ENCODE results near the gene DRICH1.
"Not testable (repeated sequence)": the region's sequence is repeated elsewhere in the genome, so short reads cannot be mapped to it uniquely, and the experiment has no call there.

DRICH1 gene, protein sequence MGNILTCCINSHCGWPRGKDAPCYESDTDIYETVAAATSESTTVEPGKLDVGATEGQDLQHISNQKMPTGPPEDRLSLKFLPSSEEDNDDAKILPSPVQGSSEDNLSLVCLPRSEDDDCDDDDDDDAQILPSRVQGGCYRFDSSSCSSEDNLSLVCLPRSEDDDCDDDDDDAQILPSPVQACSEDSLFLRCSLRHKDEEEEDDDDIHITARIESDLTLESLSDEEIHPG

DNA sequence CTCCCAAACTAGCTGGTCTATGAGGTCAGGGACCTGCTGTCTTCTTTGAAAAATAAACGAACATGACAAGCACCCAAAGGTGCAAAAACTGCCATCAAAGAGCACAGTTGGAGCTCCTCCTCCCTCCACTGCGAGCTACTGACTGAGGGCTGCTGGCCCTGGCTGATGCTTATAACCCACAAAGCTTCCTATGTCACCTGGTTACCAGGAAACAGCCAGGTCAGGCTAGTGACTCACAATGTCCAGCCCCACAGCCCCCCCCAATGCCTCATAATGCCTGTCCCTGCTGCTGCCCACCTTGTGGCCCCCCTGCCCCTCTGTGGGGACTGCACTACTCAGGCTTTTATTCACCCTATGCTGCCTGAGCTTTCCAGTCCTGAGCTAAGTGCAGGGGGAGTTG, at the start of gene DRICH1:
DRICH1 (minus strand) TSS at position 144 of the 400 bp plus-strand sequence. CDS start 298 bp downstream, outside the sequence.
- in situ Hi-C loops (cut with HindIII; ENCODE audit: low sequenced_read_pairs), result no loop called here

DNA sequence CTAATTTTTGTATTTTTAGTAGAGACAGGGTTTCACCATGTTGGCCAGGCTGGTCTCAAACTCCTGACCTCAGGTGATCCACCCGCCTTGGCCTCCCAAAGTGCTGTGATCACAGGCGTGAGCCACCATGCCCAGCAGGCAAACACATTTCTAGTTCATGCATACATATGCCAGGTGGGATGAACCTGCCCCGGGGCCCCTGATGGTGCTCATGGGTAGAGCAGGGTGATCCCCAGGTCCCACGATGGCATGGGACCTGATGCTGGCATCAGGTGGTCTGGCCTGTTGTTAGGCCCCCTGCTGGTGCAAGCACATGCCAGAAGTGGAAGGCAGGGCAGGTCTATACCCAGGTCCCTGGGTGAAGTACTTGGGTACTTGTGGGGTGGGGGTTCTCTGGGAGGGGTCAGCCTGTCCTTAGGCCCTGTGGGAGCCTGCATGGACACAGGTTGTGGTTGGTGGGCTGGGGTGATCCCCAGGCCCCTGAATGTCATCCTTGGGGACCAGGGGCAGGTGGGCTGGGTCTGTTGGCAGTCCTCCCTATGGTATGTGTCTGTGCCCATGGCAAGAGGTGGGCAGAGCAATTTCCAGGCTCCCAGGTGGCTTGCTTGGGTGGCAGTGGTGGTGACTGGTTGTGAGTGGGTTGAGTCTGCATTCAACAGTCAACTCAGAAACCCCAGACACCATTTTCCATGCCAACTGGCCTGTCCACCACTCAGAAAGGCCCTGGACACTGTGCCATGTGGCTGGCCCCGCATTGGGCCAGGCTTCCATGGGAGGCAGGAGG, 49.1 kb upstream of the DRICH1 start:
- in situ Hi-C loops (cut with HindIII; ENCODE audit: low sequenced_read_pairs), result no loop called here

DNA sequence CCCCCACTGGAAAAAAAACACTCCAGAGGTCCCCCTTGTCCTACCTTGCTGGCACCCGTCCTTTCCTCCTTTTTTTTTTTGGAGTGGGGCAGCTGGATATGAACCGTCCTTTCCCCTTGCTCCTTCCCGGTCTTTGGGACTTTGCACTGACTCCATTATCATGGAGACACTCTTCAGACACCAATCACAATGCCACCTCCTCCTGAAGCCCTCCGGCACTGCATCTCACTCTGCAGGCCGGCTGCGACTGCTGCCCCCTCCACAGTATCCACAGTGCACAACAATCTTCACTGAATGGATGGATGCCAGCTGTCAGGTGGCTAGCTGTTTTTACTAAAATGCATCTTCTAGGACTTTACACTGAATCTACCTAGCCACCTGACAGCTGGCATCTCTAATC, 46.0 kb upstream of the DRICH1 start:
- in situ Hi-C loops (cut with HindIII; ENCODE audit: low sequenced_read_pairs), result no loop called here

DNA sequence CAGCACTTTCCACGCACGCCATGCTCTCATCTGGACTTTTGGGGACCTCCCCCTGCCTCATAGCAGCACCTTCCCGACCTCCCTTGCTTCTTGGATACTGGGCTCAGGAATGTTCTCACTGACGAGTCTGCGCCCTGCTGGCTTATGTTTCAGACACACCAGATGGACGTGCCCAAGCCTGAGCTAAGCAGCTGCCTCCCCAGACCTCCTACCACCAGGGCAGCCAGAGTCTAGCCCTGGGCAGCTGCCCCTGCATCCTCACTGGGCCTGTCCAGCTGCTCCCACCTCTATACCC, 45.5 kb upstream of the DRICH1 start:
- in situ Hi-C loops (cut with HindIII; ENCODE audit: low sequenced_read_pairs), result no loop called here

DNA sequence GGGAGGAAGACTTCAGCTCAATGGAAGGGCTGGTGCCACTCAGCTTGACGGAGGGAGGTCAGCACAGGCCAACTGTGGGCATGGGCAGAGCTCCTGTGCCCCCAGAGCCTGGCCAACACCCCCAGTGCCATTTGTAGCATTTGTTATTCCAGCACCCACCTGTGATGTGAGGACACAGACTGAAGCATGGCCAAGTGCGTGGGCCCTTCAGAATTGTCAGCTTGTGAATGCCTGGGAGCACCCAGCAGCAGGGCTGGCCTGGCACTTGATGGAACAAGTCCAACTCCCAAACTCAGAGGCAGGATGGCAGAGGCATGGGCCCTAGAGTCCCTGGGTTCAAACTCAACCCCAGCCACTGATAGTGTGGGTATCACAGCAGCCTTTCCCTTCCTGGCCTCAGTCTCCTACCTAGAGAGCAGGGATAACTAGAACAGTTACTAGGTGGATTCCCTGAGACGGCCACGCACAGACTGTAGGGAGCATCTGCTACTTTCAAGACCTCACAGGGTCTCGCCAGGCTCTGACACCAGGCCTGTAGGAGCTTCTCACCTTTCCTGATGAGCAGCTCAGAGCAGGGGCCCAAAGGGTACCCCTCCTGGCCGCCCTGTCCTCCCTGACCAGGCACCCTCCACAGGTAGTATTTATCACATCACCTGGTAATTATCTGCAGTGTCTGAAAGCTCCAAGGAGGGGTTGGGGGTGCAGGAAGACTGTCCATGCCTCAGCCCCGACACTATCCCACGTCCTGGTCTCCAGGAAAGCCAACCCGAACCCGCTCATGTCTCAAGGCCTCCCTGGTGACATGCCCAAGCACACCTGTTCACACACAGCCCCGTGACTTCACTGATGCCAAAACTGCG, 45.0 kb upstream of the DRICH1 start:
- in situ Hi-C loops (cut with HindIII; ENCODE audit: low sequenced_read_pairs), result not testable (repeated sequence)

DNA sequence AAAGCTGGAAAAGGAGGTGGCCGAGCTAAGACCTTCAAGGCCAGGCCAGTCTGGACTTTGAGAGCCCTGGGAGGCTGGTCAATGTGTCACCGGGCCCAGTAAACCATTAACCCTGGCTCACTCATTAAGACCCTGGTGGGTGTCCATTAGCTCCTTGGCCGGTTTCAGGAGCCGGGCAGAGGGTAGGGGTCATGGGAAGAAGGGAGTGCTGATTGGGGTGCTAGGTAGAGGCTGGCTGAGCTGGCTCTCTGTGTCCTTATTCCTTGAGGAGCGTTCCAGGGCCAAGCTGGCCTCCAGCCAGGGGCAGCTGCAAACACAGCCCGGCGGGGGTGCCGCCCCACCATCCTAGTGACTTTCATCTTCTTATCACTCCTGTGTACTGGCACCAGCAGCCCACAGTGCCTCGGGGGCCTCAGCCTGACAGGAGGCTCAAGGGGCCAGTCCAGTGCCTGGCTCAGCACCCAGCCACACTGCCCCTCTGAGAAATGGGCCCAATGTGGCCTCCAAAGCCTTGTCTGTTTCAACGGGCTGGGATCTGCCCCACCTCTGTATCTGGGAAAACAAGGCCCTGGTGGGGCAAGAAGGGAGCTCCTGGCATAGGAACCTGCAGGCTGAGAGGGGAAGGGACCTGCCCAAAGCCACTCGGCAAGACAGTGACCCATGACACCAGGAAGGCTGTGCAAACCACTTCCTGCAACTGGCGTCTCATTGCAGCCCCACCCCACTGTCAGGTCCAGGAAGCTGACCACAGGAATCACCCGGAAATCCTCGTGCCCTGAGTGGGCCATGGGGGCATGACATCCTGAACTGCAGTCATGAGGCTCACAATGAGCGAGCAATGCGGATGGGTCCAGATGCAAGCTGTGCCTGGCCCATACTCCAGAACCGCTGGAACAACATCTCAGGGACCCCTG, 43.6 kb upstream of the DRICH1 start:
- in situ Hi-C loops (cut with HindIII; ENCODE audit: low sequenced_read_pairs), result no loop called here

DNA sequence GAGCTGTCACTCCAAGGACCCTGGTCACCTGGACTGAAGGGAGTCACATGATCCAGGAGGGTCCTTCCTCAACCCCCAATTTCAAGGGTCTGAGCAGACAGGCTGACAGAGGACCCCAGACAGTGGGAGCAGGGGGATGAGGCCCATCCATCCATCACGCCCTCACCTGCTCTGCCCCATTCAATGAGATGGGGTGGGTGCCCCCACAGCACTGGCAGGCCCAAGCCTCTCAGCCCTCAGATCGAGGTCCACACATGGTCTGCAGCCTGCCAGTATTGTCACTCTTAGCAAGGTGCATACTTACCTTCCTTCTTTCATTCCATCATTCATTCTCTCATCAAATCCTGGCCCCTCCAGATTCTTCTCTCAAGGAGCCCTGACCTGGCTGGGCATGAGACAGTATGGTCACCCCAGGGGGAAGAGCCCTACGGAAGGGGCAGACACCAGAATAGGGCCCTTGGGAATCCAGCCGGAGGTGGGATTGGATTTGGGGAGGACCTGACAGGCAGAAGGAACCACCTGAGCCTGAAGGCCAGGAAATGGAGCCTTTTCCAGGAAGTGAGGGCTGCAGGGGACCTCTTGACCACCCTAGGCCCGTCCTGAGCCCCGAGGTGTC, 42.9 kb upstream of the DRICH1 start:
- in situ Hi-C loops (cut with HindIII; ENCODE audit: low sequenced_read_pairs), result not testable (repeated sequence)

DNA sequence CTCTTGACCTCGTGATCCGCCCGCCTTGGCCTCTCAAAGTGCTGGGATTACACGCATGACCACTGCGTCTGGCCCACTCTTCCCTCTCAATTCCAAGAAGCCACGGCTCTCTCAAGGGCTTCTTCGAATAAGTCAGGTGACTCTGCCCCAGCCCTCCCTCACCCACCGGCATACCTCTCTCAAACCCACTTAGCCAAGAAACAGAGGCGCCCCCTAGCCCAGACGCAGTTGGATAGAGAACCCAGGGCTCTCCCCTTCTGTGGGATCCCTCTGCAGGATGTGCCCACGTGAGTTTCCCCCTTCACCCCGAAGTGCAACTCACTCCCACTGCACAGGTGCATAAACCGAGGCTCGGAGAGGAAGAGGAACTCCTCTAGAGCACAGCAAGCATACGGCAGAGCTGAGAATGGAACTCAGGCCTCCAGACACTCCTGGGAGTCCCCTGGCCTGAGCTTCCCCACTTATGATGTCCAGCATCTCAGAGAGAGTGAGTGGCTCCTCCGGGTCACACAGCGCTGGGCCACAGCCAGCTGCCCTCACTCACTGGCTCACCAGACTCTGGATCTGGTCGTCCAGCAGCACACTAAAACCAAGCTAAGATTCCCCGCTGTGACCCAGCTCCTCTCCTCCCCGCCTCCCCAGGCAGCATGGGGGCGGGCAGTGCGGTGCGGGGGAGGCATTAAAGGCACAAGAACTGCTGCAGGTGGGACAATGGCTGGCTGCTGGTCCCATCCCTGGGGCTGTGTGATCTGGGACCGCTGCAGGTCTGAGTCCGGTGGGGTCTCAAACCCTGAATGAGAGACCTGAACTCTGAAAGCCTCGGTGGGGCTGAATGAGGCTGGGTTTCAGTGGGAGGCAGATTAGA, 41.9 kb upstream of the DRICH1 start:
- in situ Hi-C loops (cut with HindIII; ENCODE audit: low sequenced_read_pairs), result no loop called here

DNA sequence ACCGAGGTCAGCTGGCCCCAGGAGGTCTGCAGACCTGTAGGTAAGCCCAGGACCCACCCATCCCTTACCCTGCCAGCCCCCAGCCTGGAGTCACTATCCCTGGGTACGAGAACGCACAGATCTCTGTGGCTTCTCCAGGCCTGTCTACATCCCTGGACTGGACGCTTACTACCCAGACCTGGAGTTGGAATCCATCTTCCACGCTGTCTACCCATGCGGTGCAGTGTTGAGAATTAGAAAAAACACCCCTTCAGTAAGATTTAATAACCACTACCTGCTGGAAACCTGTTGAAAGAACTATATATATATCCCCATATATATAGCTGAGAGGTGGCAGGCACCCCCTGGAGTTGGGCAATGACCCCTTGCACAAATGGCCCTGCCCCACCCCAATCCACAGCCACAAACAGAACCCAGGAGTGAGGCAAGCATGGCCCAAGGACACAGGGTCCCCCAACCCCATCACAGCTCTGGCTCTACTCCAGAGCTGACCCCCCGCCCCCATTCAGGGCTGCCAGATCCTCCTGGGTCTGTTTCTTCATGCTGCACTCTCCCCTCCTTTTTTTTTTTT, 41.0 kb upstream of the DRICH1 start:
- in situ Hi-C loops (cut with HindIII; ENCODE audit: low sequenced_read_pairs), result no loop called here

DNA sequence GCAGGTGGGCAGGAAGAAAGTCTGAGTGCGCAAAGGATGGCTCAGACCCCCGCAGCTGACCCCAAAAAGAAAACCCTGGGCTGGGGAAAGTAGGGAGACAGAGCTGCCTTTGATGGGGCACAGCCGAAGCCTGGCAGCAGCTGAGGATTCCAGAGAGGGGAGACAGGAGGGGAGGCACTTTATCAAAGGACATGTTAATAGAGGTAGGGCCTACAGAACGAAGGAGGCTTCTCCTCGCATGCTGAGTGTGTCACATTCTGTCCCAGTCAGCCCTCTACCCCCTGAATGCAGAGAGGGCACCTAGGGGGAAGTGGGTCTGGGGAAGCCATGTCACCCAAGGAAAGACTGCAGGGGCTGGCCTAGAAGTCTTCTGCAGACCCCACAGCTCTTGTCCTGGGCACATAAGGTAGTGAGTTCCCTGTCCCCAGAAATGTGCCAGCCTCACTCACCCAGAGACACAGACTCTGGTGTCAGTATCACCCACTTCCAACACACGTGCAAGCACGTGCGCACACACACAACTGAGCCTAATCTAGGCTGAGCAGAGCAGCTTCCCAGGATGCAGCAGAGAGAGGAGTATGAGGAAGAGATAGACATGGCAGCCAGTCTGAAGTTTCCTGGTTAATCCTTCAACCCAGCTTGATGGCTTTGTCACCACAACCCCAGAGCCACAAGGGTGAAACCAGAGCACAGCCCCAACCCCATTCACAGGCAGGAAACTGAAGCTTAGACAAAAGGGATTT, 40.4 kb upstream of the DRICH1 start:
- in situ Hi-C loops (cut with HindIII; ENCODE audit: low sequenced_read_pairs), result not testable (repeated sequence)

DNA sequence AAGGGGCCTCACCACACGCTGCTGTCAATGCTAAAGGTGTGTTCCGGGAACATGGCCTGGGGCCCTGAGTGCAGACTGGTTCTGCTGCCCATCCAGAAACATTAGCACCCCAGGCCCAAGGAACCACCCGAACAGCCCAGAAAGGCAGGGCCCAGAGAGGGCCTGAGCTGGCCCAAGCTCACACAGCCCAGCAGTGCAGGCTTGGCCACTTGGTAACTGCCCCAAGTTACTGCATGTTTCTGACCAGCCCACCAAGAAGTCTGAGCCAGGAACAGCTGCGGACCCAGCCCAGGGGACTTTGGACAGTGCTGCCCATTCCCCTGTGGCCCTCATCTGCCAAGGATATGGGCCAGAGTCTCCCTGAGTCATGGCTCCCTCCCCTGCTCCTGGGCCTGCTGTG, 39.3 kb upstream of the DRICH1 start:
- in situ Hi-C loops (cut with HindIII; ENCODE audit: low sequenced_read_pairs), result not testable (repeated sequence)

DNA sequence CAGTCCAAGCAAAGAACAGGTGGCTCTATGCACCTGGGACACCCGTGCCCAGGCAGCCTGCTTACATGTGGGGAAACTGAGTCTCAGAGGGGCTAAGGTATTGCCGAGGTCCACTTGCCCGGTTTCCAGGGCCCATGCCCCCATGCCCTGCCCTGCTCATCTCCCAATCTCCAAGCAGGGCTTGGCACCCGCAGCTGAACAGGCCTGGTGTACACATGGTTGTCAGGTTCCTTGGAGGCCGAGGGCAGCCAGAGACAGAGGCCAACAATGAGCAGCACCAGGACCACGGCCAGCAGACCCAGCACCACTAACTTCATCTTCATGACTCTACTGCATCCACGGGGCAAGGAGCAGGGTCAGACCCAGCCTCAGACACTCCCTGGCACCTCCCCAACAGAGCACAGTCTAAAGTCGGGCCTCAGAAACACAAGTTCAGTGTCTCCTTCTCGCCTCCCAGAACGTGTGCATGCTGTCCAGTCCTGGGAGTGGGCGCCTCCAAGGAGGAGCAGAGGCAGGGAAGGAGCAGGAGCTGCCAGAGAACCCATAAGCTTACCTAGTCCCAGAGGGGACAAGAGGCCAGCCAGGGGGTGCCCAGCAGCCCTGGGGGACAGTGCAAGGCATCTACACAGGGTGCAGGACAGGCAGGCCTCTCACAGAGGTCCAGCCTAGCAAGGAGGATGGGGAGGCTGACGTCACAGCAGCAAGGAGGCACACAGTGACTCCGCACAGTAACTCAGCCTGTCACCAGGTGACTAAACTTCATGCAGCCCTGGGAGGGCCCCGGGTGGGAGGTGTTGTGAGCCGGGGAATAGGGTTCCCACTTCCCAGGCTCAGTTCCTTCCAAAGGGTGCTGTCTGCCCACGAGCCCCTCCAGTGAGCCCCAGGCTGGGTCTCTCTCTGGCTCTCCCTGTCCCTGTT, 38.5 kb upstream of the DRICH1 start:
- in situ Hi-C loops (cut with HindIII; ENCODE audit: low sequenced_read_pairs), result no loop called here

DNA sequence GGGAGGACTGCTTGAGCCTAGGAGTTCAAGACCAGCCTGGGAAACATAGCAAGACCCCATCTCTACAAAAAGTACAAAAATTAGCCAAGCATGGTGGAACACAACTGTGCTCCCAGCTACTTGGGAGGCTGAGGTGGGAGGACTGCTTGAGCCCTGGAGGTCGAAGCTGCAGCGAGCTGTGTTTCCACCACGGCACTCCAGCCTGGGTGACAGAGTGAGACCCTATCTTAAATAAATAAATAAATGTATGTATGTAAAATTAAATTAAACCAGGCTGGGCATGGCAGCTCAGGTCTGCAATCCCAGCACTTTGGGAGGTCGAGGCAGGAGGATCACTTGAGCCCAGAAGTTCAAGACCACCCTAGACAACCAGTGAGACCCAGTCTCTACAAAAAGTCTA, 28.3 kb upstream of the DRICH1 start:
- in situ Hi-C loops (cut with HindIII; ENCODE audit: low sequenced_read_pairs), result not testable (repeated sequence)

DNA sequence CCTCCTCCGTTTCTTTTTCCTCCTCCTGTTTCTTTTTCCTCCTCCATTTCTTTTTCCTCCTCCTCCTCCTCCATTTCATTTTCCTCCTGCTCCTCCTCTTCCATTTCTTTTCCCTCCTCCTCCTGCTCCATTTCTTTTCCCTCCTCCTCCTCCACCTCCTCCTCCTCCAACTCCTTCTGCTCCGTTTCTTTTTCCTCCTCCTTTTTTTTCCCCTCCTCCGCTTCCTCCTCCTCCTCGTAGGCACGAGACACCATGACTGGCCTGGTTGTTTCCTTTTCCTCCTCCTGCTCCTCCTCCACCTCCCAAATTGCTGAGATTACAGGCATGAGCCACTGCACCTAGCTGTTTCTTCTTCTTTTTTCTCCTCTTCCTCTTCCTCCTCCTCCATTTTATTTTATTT, 25.6 kb upstream of the DRICH1 start:
- in situ Hi-C loops (cut with HindIII; ENCODE audit: low sequenced_read_pairs), result no loop called here

DNA sequence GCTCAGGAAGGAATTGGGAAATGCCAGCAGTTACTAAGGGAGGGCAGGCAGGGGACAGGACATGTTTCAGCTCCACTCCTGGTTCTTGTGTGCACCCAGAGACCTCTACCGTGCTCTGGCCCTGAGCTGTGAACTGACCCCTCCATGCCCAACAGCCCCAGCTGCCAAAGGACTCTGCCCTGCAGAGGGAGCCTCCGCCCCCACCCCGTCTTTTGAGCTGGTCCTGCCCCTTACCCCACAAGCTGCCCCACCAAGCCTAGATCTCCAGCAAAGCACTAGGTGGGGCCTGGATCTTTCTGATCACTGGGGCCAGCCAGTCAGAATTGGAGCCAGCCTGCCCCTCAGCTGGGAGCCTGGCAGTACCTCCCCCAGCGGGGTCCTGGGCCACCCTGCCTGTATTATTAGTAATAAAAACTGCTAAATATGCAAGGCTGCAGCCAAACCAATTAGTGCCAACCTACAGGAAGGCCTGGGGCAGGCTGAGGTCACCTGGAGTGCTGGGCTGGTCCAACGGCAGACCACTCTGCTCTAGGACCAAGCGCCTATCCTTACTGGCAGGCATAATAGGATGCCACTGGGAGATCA, 23.9 kb upstream of the DRICH1 start:
- in situ Hi-C loops (cut with HindIII; ENCODE audit: low sequenced_read_pairs), result no loop called here

DNA sequence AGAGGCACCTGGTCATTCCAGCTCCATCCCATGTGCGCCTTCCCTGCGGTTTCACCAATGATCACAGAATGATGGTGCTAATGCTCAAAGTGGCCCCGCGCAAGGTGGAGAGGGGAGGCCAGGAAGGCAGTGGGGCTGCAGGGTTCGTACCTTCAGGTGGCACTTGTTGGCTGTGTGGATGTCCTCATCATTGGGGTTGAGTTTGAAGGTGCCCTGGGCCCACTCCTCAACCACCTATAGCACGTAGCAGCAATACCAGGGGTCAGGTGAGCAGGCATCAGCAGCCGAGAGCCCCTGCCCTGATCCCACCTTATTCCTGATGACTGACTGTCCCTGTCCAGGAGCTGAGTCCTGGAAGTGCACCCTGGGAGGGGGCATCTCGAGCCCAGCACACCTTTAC, 20.6 kb upstream of the DRICH1 start:
- in situ Hi-C loops (cut with HindIII; ENCODE audit: low sequenced_read_pairs), result no loop called here

DNA sequence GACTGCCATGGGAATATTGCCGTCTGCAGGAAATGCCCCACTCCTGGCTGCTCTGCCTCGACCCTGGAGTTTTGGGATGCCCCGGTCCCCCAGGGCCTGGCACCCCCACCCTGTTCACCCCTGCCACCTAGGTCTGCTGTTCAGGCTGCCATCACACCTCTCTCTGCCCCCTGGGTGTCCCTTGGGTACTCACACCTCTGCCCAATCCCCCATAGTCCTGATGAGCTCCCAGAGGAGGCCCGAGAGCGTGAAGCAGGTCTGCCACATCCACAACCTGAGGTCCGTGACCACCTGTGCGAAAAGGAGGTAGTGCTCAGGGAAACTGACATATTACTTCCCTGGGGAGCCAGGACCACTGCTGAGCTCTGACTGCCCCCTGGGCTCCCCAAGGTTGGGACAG, 20.2 kb upstream of the DRICH1 start:
- in situ Hi-C loops (cut with HindIII; ENCODE audit: low sequenced_read_pairs), result no loop called here
